AG04450 (cell line): ENCODE data around the gene CCDC183. TPM values are rescaled to one million over a fixed set of nuclear protein-coding genes. Genes with fewer than 3 reads are reported as not detected.

ENCODE experiments used
- CTCF ChIA-PET: fragments of 300-600, 350-600 bp; formaldehyde crosslinking; extraction: SDS; loops from one replicate; lab custom pipeline; 2022; ENCODE audit warnings: antibody characterized with exemption, inconsistent platforms; lab: Charles Lee
- POLR2A ChIA-PET: fragments of 350-600 bp; formaldehyde crosslinking; extraction: SDS; loops from one replicate; lab custom pipeline; 2021; ENCODE audit warnings: antibody characterized with exemption, inconsistent platforms; lab: Yijun Ruan, JAX
- DNase-seq: peaks from one replicate; pipeline ENCODE4 v3.0.0-alpha.2; 2011; ENCODE audit warnings: low read depth, low spot score
- H3K27ac ChIP-seq: one replicate; pipeline ENCODE4 v1.5.1; 2012; ENCODE audit warnings: low read depth, low read length, control low read depth
- H3K27me3 ChIP-seq: one replicate; pipeline ENCODE4 v1.6.0; 2012; ENCODE audit warnings: low read length; ENCODE audit not compliant: control insufficient read depth, insufficient read depth
- H3K4me3 ChIP-seq: 2 replicates; pipeline ENCODE4 v1.5.1; 2011; ENCODE audit warnings: mild to moderate bottlenecking, low read depth, low read length, control low read depth
- H3K9me3 ChIP-seq: 2 replicates; pipeline ENCODE4 v1.5.1; 2012; ENCODE audit warnings: low read length; ENCODE audit not compliant: control insufficient read depth, insufficient read depth
- polyA plus RNA-seq: library from polyadenylated mRNA; depleted of rRNA; stranded (reverse); fragments of >200 nt; gene quantifications from 2 replicates; pipeline ENCODE4 v1.2.3, GENCODE V29; 2011
- TF ChIP-seq, protein P1 (sequence below): IDR thresholded peaks from 2 replicates; pipeline ENCODE4 v1.5.1; 2011; ENCODE audit warnings: low read depth, low read length, control low read depth, inconsistent platforms

The CCDC183 gene
- polyA plus RNA-seq, 1 experiment = 0.21 TPM

DNA sequence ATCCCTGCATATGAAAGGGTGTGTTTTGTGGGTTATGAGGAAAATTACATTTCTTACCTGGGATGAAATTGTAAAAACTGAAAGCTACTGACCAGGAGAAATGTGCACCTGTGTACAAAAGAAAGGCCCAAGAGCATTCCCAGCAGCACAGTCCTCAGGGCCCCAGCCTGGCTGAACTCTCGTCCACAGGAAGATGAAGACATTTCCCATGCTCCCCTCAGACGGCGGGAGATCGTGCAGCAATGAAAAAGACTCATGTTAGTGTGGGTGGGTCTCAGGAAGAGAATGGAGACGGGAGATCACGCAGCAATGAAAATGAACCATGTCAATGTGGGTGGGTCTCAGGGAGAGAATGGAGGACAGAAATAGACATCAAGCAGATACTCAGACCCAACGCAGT is 19.2 kb upstream of the CCDC183 start:
- POLR2A ChIA-PET = no interaction called here
- CTCF ChIA-PET = interaction anchor here (1.8 to 3.1 kb wide), 3 partner anchors 10 to 16 kb away, joined by 6 to 17 read pairs (median 11); no protein-coding TSS in a partner anchor
- Histone ChIP-seq H3K4me3 (no peak overlapping the region), H3K27ac (no peak overlapping the region), H3K27me3 (peaks cover 37% of the 10 kb centered on the region), H3K9me3 (peaks cover 9% of the 10 kb centered on the region)
- DNase-seq = no peak
- TF ChIP-seq, protein P1, sequence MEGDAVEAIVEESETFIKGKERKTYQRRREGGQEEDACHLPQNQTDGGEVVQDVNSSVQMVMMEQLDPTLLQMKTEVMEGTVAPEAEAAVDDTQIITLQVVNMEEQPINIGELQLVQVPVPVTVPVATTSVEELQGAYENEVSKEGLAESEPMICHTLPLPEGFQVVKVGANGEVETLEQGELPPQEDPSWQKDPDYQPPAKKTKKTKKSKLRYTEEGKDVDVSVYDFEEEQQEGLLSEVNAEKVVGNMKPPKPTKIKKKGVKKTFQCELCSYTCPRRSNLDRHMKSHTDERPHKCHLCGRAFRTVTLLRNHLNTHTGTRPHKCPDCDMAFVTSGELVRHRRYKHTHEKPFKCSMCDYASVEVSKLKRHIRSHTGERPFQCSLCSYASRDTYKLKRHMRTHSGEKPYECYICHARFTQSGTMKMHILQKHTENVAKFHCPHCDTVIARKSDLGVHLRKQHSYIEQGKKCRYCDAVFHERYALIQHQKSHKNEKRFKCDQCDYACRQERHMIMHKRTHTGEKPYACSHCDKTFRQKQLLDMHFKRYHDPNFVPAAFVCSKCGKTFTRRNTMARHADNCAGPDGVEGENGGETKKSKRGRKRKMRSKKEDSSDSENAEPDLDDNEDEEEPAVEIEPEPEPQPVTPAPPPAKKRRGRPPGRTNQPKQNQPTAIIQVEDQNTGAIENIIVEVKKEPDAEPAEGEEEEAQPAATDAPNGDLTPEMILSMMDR = no peak

- POLR2A ChIA-PET = interaction anchor here (1.2 kb wide), 1 partner anchor 49 kb away, joined by 5 read pairs; no protein-coding TSS in a partner anchor
- no peak overlapping the region for H3K4me3 ChIP-seq
- H3K27ac ChIP-seq = no peak overlapping the region
- H3K27me3 ChIP-seq = peaks cover 35% of the 10 kb centered on the region
- CTCF ChIA-PET = interaction anchor here (0.7 to 3.1 kb wide), 6 partner anchors 8 to 258 kb away, joined by 3 to 17 read pairs (median 6); no protein-coding TSS in a partner anchor
- peaks cover 9% of the 10 kb centered on the region for H3K9me3 ChIP-seq
- TF ChIP-seq, protein P1 = no peak
- no peak for DNase-seq
Measured at GRCh38 chr9:136777359-136777758, 18.8 kb upstream of the CCDC183 start.

DNA sequence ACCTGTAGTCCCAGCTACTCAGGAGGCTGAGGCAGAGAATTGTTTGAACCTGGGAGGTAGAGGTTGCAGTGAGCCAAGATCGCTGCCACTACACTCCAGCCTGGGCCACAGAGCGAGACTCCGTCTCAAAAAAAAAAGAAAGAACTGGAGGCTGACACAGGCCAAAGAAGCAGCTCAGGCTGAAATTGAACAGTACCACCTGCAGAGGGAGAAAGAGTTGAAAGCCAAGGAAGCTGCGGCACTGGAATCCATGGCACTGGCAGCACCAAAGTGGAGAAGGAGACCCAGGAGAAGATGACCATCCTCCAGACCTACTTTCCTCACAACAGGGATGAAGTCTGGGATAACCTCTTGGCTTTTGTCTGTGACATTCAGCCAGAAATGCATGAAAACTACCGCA is 16.3 kb upstream of the CCDC183 start:
- Histone ChIP-seq H3K4me3 (no peak overlapping the region), H3K27ac (no peak overlapping the region), H3K27me3 (peaks cover 35% of the 10 kb centered on the region), H3K9me3 (no peaks in the 10 kb centered on the region)
- ChIA-PET CTCF (interaction anchor here (1.1 kb wide), 1 partner anchor 19 kb away, joined by 3 read pairs; no protein-coding TSS in a partner anchor), POLR2A (no interaction called here)
- no peak for DNase-seq
- TF ChIP-seq, protein P1 = peak; percentile 28; the same call in 1 of the 2 replicates

DNA sequence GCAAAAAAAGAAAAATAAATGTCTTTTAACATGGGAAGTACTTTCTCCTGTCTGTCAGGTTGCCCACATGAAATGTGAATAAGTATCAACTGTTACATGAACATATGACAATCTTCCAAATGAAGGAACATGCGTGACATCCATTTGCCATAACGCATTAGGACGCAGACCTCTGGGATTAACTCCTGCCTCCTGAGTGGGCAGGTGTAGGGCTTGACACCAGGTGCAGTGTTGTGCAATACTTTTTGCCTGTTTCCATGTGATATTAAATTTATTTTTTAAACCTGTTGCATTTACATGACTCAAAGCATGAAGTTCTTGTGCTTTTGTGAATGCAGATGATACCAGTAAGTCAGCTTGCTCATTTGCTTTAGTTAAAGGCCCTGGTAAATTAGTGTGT is 13.7 kb upstream of the CCDC183 start:
- TF ChIP-seq, protein P1 = no peak
- peaks cover 31% of the 10 kb centered on the region for H3K27me3 ChIP-seq
- ChIA-PET POLR2A (no interaction called here), CTCF (no interaction called here)
- no peak overlapping the region for H3K27ac ChIP-seq
- H3K9me3 ChIP-seq = no peaks in the 10 kb centered on the region
- DNase-seq = no peak
- no peak overlapping the region for H3K4me3 ChIP-seq

- TF ChIP-seq, protein P1 = peak; percentile 34
- H3K27ac ChIP-seq = no peak overlapping the region
- ChIA-PET CTCF (interaction anchor here (0.6 kb wide), 1 partner anchor 15 kb away, joined by 3 read pairs; no protein-coding TSS in a partner anchor), POLR2A (no interaction called here)
- H3K9me3 ChIP-seq = no peaks in the 10 kb centered on the region
- H3K4me3 ChIP-seq = no peak overlapping the region
- peaks cover 13% of the 10 kb centered on the region for H3K27me3 ChIP-seq
- no peak for DNase-seq
Measured at GRCh38 chr9:136784249-136784996, 11.7 kb upstream of the CCDC183 start.
